HS-27A (cell line): ENCODE measurements around the gene SHF.

Experiments used
- DNase-seq: peaks from one replicate; pipeline ENCODE4 v3.0.0-alpha.2; 2012; ENCODE audit warnings: low read depth, missing footprints

Gene SHF

DNA sequence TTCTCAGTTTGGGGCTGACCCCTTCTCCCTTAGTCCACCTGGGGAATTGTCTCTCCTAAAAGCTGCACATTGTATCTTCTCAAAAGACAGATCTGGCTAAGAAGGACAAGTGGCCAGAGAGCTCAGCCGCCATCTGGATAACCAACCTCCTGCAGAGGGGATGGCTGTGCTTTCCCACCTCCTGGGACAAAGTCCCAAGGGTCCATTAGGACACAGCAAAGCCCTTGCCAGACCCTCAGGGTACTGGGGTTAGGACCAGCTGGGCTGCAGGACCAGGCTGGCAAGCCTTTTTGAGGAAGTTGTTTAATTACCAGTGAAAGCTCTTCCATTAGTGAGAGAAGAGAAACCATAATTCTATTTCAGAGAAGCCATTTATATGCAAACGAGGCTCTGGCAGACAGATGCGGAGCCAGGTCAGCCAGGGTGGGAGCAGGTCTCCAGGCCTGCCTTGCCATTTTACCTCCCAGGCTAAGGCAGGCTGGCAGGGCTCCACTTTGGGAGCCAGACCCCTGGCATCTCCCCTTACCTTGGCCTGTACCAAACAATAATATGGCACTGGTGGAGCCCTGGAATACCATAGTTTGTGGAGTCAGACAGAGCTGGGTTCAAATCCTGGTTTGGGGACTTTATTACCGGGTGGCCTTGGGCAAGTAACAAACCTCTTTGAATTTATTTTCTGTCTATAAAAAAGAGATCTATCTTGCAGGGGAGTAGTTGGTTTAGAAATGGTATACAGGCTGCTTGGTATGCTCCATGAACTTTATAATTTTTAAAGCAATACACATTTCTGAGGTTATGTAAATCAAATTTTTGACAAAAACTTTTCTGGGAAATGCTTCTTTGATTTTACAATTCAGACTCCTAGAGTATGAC lies 17.9 kb downstream of the SHF start:
- DNase-seq = no peak

DNA sequence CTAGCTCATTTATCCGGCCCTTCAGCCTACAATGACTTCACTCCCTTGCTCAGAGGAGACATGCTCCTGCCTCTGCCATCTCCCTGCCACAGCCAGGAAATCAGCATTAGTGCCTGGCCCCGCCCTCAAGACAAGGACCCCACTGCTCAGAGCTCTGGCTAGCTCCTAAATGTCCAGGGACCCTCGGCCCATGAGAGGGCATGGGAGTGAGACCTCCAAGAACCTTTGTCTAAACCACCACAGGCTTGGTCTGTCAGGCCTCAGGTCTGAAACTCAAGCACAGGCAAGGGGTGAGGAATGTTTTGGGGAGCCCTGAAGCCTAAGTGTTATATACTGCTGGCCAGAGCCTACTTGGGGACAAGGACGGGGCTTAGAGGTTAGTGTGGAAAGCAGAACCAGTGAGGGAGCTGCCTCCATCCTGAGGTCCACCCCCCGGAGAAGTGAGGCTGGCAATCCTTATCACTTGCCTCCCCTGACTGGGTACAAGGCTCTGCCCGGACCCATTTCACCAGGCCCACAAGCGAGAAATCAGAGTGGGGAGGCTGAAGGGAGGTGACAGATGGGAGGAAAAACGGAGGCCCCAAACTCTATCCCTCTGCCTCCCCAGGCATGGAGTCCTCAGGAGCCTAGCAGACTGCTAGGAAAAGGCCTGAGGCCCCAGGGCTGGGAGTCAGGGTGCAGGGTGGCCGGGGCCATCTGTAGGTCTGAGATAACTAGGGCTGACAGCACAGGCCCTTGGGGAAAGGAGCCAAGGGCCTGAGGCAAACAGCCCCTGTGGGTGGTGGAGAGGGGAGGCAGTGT lies 18.8 kb downstream of the SHF start:
- no peak for DNase-seq

DNA sequence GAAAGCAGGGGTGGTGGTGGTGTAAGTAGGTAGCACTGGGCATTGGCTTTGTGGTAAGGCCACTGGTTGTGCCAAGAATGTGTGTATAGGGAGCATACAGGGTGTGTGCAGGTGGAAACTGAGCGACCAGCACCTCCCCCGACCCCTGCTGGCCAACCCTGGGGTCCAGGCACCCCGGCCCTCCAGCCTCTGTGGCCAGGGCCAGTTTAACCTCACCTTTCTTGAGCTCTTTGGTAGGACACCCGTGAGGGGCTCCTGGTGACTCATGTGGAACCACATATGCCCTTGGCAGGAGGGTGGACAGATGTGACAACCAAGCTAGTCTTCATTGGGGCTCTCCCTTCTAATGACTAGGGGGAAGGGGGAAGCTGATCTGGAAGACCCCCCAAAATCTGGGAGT lies 19.5 kb downstream of the SHF start:
- no peak for DNase-seq

DNA sequence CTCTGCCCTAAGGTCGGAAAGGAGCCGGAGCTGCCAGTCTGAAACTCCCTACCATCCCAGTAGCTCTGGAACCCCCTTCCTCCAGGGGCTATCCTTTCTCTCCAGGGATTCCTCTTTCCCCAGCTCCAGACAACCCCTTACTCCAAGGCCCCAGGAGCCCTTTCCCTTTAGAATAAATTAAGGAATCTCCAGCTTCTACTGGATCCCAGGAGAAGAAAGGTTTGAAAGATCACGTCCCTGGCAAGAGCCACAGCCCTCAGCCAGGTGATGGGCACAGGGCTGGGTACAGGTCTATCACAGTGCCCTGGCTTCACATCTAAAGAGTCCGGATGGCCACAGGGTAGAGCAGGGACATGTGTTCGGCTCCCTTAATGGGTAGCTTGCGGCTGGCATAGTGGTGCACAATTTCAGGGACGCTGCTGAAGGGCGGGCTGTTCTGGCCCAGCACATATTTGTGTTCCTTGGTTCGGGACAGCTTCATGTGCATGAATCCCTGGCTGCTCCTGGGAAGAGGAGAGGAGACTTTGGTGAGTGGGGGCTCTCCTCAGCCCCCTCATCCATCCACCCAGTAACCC lies 20.0 kb downstream of the SHF start:
- no peak for DNase-seq

DNA sequence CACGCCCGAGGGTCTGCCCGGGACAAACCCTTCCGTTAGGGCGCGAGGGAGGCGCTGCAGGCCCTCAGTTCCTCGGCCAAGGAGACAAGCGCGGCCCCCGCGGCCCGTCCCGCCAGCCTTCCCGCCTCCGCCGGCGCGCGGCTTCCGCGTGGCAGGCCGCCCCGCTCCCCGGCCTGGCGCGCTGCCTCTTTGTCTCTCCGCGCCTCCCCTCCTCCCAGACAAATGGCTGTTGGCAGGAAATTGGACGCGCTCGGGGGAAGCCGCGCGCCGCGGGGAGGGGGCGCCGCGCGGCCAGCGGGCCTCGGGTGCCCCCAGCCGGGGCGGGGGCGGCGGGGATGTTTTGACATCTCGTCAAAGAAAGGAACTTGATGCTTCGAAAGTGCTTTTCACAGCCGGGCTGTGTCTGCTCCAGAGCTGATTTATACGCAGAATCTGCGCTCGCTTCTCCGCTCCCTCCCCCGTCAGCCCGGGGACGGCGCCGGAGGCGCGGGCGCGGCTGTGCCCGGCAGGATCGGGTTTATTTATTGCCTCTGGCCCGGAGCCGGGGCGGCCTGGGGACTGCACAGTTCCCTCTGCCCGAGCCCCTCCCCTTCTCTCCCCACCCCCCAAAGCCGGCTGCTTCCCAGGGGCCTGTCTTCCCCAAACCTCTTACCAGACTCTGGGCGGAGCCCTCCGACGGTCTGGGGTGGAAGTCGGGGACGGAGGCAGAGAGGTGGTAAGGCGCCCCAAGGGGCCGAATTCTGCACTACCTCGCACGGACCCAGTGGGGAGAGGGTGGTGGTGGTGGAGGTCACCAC lies 20.7 kb downstream of the SHF start:
- peak; percentile 64 for DNase-seq

DNA sequence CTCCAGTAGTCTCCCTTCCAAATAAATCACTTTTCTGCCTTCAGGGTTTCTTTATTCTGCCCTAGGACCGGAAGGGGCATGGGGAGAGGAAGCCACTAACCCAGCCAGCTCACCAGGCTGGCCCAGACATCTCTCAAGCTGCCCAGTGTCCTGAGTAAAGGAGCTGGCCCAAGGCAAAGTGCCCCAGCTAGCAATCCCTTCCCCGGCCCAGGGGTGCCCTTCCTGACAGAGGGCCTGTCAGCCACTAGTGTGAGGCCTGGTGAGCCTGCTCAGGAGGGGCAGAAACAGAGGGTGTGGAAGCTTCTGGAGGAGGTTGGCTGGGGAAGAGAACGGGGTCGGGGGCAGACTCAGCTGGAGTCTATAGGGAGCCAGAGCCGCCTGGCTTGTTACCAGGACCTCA lies 22.2 kb downstream of the SHF start:
- DNase-seq = no peak

DNA sequence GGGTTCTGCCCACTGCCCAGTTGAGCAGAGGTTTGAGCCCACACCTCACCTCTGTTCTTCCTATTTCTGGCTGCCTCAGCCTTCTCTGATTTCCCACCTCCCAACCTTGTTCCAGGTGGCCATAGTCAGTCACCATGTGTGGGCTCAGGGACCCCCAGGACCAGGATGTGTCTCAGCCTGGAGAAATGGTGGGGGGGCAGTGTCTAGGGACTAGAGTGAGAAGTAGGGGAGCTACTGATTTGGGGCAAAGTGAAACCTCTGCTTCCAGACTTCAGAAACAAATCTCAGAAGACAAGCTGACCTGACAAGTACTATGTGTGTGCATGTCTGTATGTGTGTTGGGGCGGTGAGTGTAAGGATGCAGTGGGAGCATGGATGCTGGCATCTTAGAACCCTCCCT lies 22.9 kb downstream of the SHF start:
- no peak for DNase-seq

DNA sequence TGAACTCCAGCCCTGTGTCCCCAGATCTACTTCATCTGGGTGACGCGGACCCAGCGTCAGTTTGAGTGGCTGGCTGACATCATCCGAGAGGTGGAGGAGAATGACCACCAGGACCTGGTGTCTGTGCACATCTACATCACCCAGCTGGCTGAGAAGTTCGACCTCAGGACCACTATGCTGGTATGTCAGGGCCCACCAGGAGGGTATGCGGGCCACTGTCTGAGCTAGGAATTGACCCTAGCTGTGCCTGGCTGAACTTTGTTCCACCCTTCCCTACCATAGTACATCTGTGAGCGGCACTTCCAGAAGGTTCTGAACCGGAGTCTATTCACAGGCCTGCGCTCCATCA lies 24.3 kb downstream of the SHF start:
- no peak for DNase-seq

DNA sequence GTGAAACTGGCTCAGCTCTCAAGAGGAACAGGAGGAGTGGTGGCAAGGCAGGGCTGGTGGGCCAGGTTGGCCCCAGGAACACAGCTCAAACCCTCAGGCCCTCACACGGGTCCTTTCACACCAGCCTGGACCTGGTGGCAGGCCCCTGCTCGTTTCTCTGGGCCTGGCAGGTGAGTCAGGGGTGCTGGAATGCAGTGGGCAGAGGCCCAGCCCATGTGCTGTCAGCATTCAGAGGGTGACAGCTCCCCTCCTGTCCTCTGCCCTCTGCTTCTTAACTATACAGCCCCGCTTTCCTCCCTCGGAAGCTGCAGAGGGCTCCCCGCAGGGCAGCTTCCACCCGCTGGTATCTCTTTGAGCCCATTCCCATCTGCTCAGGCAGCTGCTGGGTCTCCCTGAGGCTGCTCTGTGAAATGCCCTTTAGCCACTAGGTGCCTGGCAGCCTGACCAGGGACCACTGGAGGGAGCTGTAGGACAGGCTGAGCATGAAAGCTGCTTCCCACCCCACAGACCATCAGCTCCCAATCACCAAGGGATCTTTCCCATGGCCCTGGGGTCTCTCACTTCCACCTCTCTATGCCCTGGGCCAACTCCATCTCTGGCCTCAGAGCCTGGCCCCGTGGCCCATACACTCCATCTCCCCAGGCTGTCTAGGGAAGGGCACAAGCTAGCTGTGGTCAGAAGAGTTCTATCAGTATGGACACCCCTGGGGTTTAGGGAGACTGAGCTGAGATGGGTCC lies 24.8 kb downstream of the SHF start:
- peak; percentile 64 for DNase-seq

DNA sequence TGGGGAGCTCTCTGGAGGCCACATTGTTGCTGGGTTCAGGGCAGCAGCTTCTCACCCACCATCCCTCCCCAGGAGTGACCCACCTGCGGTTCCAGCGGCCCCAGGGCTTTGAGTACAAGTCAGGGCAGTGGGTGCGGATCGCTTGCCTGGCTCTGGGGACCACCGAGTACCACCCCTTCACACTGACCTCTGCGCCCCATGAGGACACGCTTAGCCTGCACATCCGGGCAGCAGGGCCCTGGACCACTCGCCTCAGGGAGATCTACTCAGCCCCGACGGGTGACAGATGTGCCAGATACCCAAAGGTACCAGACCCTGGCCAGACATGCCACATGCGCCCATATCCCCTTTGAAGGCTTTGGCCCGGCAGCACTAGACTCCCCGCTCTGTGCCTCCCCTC lies 26.1 kb downstream of the SHF start:
- DNase-seq = no peak

DNA sequence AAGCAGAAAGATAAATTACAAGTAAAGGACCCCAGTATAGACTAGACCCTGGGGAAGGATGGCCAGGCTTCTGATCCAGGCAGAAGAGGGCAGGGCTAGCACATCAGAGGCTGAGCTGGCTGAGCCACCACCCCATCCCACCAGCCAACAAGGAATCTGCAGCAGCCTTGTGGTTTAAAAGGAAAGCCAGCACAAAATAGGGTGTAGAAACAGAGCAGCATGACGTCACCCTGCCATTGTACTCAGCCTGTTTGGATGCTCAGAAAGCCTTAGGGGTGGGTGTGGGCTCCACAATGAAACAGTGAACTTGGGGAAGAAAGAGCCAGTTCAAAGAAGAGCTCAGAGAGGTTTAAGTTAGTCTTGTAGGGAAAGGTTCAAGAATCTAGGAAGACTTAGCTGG lies 29.8 kb downstream of the SHF start:
- no peak for DNase-seq

DNA sequence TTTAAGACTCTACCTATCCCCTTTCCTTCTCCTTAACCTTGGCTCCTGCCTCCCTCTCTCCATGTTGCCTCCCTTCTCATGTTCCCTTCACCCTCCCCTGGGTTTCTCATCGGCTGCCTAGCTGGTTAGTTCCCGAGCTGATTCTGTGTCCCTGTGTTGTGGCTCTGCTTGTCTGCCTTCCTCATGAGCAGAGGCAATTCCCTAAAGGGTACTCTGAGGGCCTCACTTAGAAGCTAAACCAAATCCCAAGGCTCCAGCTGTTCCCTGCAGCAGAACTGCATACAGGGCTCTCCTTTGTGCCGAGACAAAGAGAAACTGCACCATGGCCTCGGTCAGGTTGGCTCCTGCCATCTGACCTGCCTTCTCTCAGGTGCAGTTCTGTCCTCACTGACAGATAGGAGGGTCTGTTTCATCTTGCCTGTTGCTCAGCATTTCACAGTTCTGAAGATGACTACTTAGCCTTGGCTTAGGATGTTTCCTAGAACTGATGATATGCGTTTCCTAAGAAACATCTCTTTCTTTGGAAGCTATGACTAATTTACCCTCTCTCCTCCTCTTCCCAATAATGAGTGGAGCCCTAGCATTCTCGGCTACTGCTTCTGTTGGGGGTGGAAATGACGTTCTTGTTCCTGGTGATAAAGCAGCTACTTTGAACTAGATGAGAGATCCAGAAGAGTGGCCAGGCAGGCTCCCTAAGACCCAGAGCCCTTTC lies 30.9 kb downstream of the SHF start:
- no peak for DNase-seq

DNA sequence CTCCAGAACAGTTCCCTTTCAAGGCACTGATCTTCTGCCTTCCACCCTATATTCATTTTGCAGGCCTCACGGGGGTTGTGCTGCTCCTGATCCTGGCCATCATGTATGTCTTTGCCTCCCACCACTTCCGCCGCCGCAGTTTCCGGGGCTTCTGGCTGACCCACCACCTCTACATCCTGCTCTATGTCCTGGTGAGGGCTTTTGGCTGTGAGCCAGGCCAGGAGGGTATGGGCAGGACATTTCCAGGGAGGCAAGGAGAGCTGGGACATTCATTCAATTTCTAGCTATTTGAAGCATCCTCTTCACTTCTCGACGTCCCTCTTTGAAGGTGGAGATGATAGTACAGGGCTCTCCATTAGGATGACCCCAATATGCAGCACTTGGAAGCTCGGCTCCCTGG lies 32.0 kb downstream of the SHF start:
- DNase-seq = no peak

DNA sequence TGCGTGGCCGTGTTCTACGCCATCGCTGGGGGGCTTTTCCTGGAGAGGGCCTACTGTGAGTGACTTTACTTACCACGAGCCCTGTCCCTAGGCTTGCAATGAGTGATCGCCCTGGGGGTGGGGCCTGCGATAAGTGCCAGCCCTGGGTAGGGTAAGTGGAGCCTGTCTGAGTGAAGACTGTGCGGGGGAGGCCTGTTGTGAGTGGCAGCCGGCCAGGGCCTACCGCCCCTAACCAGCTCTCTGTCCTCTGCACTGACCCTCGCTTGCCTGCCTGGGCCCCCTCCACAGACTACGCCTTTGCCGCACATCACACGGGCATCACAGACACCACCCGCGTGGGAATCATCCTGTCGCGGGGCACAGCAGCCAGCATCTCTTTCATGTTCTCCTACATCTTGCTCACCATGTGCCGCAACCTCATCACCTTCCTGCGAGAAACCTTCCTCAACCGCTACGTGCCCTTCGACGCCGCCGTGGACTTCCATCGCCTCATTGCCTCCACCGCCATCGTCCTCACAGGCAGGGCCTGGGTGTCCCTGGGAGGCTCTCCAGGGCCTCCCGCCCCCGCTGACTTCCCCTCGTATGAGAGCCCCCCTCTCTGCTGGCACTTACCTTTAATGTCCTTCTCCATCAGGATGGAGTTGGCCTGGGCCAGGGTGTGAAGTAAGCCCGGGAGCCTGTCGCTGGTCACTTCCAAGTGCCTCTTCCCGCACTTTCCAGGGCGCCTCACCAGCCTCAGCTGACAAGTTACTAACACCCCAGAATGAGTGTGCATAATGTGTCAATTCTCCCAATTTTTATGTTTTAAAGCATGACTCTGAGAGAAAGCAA lies 35.6 kb downstream of the SHF start:
- no peak for DNase-seq

DNA sequence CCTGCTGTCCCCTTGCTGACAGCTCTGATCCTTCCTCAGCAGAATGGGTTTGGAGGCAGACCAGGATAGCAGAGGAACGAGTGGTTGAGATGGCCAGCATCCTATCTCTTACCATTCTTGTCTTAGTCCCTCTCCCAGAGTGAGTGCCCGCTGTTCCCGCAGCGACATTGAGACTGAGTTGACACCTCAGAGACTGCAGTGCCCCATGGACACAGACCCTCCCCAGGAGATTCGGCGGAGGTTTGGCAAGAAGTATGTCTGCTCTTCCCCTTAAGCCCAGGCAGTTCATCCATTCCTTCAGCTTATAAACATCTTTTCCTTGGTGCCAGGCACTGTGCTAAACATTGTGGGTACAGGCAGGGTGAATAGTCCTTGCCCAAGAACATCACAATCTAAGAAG lies 36.8 kb downstream of the SHF start:
- DNase-seq = no peak

DNA sequence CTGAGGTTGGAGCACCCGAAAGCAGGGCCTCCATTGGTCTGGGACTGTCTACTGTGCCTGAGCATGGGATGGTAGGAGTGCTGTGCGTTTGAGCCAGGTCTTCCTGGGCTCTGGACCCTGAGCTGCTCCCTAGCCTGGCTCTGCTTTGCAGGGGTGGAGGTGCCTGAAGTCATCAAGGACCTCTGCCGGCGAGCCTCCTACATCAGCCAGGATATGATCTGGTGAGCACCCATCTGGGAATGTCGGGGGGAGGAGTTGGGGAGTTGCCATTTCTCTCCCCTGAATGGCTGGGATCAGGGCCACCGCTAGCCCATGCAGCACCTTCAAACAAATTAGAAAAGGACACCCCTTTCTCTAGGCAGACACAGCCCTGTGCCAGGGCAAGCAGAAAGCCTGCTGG lies 37.3 kb downstream of the SHF start:
- no peak for DNase-seq

DNA sequence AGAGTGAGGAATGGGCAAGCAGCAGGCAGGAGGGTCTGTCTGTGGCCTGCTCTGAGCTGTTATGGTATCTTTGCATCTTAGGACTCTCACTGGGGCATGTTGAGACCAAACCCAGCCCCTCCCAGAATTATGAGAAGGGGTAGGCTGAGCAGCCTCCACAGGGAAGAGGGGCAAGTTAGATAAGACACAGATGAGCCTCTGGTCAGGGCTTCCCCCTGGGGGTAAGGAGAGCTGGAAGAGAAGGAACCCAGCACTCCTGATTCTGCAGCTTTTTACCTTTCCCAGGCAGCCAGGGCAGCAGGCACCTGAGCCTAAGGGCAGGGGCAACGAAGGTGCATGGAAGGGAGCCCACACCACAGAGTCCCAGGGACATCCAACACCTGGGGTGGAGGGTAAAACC lies 38.7 kb downstream of the SHF start:
- DNase-seq = no peak

DNA sequence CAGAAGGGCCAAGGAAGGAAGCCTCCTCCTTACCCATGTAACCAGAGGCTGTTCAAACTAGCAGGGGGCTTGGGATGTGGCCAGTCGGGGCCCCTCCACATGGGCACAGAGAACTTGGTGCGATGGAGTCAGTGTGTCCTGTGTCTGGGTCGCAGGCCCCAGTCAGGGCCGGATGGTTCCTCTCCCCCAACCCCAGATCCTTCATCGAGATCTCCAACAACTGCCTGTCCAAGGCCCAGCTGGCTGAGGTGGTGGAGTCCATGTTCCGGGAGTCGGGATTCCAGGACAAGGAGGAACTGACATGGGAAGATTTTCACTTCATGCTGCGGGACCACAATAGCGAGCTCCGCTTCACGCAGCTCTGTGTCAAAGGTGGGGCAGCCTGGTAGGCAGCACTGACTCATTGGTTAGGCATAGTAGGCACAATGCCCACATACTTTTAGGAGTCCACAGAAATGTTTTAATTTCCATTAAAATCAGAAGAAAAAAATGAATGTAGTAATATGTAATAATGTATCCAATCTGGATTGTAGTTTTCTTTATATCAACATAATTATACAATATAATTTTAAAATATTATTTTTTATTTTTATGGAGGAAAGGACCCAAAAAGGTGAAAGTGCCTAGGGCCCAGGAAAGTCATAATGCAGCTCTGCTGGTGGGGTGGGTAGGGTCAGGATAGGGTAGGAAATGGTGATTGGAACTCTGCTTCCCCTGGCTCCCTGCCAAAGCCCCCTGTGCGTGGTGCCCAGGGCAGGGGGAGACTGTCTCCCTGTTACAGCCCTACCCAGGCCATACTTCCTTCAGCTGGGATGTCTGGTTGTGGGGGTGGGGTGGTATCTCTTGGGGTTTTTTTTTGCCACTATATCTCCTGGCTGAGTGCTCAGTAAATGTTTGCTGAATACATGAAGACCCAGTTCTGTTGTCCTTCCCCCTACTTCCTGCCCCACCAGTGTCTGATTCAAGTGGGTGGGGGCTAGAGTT lies 39.4 kb downstream of the SHF start:
- no peak for DNase-seq

DNA sequence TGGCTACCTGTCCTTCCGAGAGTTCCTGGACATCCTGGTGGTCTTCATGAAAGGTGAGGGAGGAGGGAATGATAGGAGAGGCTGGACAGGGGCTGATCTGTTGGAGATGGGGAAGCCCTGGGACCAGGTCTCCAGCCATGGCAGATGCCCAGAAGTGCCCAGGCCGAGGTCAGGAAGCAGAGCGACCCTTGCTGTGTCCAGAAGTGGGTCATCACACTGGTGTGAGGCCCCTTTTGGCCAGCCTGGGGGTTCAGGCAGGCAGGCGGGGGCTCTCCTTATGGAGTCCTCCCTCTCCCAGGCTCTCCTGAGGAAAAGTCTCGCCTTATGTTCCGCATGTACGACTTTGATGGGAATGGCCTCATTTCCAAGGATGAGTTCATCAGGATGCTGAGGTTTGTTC lies 40.2 kb downstream of the SHF start:
- no peak for DNase-seq
